ENCODE data around the gene TTLL10.

DNA sequence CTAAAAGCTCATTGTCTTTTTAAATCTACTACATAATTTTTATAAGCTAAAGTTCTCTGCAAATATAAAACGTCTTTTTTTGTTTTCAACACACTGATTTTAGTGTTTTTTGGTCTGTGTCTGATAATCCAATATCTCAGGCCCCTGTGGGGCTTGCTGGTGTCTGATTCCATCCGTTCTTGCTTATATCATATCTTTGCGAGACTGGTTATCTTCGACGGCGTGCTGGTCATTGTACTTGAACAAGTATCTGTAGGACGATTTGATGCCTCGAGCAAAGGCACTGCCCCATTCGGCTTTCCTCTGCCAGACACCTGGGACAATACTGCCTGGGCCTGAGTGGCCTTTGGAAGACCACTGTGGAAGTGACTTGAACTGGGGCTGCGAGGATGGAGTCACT is 18.4 kb upstream of the TTLL10 start:
- TF ChIP-seq, protein P1, sequence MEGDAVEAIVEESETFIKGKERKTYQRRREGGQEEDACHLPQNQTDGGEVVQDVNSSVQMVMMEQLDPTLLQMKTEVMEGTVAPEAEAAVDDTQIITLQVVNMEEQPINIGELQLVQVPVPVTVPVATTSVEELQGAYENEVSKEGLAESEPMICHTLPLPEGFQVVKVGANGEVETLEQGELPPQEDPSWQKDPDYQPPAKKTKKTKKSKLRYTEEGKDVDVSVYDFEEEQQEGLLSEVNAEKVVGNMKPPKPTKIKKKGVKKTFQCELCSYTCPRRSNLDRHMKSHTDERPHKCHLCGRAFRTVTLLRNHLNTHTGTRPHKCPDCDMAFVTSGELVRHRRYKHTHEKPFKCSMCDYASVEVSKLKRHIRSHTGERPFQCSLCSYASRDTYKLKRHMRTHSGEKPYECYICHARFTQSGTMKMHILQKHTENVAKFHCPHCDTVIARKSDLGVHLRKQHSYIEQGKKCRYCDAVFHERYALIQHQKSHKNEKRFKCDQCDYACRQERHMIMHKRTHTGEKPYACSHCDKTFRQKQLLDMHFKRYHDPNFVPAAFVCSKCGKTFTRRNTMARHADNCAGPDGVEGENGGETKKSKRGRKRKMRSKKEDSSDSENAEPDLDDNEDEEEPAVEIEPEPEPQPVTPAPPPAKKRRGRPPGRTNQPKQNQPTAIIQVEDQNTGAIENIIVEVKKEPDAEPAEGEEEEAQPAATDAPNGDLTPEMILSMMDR (IDR thresholded peaks at IDR 0.05 in 8 of 11, conservative IDR thresholded peaks at IDR 0.05 in 3 of 11) = no peak
- TF ChIP-seq POLR2A (IDR thresholded peaks at IDR 0.05) (no peak), POLR2AphosphoS5 (IDR thresholded peaks at IDR 0.05) (no peak)

All from spleen (tissue), 7 donors.